ENCODE measurements around the gene CPNE4.
"Not testable (repeated sequence)": the region's sequence is repeated elsewhere in the genome, so short reads cannot be mapped to it uniquely, and the experiment has no call there.

CPNE4 gene

GRCh38 chr3:131957511-131957910, 77.3 kb downstream of the CPNE4 start:
- DNase-seq: no peak

- no peak for DNase-seq
These were observed 86.0 kb downstream of the CPNE4 start for GRCh38 chr3:131948806-131949205.

GRCh38 chr3:131944676-131945075, 90.1 kb downstream of the CPNE4 start:
- no peak for DNase-seq

DNA sequence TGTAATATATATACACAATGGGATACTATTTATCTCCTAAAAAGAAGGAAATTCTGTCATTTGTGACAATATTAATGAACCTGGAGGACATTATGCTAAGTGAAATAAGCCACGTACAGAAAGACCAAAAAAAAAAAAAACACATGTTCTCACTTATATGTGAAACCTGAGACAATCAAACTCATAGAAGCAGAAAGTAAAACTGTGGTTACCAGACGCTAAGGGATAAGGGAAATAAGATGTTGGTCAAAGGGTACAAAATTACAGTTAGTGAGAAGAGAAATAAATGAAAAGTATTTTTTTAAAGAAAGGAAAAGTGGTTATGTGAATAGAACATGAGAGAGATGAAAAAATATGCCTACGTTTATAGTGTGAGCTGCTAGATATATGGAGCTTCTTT, 101.1 kb downstream of the CPNE4 start:
- DNase-seq: no peak

- no peak for DNase-seq
These were observed 106.2 kb downstream of the CPNE4 start for GRCh38 chr3:131928593-131928992.

DNA sequence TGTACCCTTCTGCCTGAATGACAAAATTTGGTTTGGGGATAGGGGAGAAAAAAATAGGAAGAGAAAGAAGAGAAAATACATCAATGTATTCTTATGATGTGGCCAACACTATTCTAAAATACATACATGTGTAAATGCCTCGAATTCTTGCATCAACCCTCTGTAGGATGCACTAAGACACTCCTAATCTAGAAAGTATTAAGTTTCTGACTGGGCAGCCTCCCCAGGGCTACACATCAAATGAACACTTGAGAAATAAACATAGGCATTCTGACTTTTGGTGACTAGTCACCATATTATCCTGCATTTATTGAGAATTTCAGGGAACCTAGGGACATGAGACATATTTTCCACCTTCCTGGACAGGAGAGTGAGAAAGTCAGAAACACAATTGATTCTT, 109.2 kb downstream of the CPNE4 start:
- DNase-seq: no peak

GRCh38 chr3:131922356-131922755, 112.5 kb downstream of the CPNE4 start:
- DNase-seq: no peak

- no peak for DNase-seq
These were observed 117.8 kb downstream of the CPNE4 start for GRCh38 chr3:131917006-131917405.

GRCh38 chr3:131914090-131914691, 120.6 kb downstream of the CPNE4 start:
- DNase-seq: no peak

DNA sequence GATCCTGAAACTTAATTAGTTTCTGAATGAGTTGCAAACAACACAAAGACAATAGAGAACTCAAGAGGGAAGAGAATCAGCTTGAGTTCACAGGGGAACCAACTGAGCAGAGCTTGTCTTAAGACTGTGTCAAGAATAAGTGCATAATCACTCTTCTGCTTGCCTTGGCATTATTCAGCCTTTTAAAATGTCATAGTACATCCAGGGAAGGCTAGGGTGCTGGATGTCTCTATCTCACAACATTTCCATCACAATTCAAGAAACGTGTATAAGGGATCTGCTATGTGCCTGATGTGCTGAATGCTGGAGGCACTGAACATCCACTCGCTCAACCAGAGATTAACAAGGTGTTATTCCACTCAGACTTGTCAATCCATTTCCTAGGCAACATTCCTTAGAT, 122.6 kb downstream of the CPNE4 start:
- DNase-seq: no peak

DNA sequence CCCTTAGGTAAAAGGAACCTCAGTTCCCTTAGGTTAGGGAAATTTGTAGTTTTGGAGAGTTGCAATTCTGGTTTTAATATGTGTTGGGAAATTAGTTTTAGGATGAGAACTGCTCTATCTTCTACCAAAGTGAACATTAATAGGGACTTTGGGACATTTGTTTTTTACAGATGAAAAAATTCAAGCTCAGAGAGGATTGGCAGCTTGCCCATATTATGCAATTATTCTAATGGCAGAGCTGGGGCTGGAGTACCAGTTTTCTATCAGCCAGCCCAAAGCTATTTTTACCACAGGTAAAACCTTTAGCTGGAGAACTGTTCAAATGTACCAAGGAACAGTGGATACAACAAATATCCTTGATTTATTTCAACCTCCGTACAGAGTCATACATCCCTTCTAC, 127.0 kb downstream of the CPNE4 start:
- DNase-seq: peak; percentile 5

DNA sequence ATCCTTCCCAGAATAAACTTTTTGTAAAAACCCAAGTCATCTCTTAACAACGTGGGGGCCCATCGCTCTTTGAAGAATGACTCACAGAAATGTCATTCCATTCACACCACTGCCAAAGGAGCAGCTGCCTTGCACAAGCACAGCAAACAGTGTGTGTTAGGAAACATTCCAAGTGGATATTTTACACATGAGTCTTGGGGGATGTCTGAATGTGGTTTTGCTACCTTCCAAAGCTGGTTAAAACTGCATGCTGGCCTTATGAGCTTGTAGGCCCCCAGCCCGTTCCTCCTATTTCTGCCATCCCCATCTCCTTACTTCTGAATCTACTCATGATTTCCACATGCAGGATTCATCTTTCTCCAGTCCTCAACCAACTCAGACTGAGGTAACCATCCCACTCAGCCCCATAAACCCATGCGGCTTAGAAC, 130.8 kb downstream of the CPNE4 start:
- DNase-seq: no peak

- no peak for DNase-seq
These were observed 133.1 kb downstream of the CPNE4 start for GRCh38 chr3:131901686-131902085.

DNA sequence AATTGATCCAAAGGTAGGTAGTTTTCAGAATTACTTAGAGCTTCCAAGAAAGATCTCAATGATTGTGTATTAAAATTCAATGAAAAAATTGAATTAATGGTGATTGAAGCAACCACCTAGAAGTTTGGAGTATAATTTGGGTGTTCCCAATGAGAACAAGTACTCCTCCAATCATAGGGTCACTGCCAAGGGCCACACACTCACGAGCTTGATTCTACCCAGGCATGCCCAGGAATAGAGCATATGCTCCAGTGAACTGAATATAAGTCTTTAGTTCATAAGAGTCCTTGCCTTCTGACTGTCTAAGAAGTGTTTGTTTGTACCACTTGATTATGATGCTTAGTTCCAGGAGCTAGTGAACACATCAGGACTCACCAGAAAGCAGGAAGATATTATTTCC, 133.9 kb downstream of the CPNE4 start:
- no peak for DNase-seq

- DNase-seq: no peak
These were observed 135.8 kb downstream of the CPNE4 start for GRCh38 chr3:131899021-131899420.

DNA sequence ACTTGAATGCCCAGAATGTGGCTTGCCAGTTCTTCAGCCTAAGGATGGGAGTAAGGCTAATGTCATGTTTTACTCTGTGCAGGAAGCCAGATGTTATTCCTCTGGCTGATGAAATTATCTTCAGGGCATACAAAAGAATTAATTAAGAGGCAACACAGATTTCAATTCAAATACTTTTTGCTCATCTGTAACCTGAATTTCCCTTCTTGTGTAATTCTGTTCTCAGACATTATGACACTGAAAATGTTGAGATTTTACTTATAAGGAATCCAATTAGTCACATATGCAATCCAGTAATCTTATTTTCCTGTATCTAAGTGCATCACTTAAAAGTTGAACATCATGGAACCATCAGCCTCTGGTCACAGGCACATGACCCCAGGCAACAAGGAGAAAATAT, 136.5 kb downstream of the CPNE4 start:
- DNase-seq: no peak

- DNase-seq: no peak
These were observed 138.5 kb downstream of the CPNE4 start for GRCh38 chr3:131896285-131896684.

GRCh38 chr3:131895766-131896165, 139.0 kb downstream of the CPNE4 start:
- DNase-seq: no peak

DNA sequence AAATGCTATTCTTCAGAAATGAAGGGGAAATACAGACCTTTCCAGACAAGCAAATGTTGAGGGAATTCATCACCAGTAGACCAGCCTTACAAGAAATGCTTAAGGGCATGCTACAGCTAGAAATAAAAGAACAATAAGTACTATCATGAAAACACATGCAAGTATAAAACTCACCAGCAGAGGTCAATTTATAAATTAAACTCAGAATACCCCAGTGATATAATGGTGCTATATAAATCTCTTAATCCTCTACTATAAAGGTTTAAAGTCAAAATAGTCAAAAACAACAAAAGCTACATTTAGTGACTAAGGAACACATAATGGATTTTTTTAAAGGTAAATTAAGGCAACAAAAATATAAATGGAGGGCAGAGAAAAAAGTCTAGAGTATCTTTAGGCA, 142.5 kb downstream of the CPNE4 start:
- no peak for DNase-seq

DNA sequence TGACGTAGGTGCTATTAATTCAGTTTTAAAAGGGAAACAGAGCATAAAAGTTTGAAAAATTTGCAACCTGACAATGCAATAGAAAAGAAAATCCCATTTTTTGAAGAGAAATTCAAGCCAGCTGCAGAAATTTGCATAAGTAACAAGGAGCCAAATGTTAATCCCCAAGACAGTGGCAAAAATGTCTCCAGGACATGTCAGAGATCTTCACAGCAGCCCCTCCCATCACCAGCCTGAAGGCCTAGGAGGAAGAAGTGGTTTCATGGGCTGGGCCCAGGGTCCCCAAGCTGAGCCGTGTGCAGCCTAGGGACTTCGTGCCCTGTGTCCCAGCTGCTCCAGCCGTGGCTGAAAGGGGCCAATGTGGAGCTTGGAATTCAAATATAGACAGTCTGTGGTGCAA, 148.9 kb downstream of the CPNE4 start:
- not testable (repeated sequence) for DNase-seq

DNA sequence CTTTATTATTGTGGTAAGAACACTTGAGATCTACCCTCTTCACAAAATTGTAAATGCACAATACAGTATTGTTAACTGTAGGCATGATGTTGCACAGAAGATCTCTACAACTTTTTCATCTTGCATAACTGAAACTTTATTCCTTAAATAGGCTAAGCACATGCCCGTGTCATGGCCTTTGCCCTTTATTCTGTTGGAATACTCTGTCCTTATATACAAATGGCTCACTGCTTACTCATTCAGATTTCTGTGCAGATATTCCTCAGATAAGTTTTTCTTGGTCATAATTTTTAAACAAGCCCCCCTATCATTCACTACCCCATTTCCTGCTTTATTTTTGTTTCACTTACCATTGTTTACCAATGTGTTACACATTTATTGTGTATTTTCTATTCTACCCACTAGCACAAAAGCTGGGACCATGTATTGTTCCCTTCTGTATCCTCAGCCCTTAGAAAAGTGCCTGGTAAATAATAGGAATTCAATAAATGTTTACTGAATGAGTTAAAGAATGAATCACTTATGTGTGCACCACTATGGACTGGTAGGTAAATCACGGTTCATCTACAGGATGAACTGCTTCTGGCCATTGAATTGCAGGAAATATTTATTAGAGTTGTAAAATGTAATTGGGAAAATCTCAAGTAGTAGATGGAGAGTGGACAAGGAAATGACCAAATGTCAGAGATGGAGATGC, 151.0 kb downstream of the CPNE4 start:
- no peak for DNase-seq

GRCh38 chr3:131883086-131883485, 151.7 kb downstream of the CPNE4 start:
- DNase-seq: no peak

GRCh38 chr3:131881777-131882176, 153.0 kb downstream of the CPNE4 start:
- no peak for DNase-seq

- DNase-seq: no peak
These were observed 153.9 kb downstream of the CPNE4 start for GRCh38 chr3:131880948-131881347.

GRCh38 chr3:131868203-131868602, 166.6 kb downstream of the CPNE4 start:
- no peak for DNase-seq

Data from hematopoietic multipotent progenitor cell treated with erythropoietin and hydrocortisone succinate and interleukin-3 and kit ligand, for 6 days (in vitro differentiated cells).